ENCODE data around the gene CENPA.
"Not testable (repeated sequence)": the region's sequence is repeated elsewhere in the genome, so short reads cannot be mapped to it uniquely, and the experiment has no call there.

Gene CENPA

DNA sequence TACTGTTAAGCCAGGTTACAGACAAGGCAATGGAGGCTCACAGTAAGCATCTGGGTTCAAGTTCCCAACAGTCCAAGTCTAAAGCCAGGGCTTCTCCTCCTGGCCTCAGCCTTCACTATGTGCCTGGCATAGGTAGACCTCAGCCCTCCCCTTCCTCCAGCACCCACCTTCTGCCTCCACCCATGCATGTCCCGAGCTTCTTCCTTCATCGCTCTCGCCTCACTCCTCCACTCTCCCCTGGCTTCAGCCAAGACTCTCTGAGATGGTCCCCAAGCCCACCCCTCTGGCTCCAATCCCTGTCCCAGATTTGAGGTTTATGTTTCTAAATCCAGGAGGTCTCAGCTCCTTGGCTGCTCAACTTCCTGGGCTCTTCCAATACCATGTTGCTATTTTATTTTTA lies 26.9 kb downstream of the CENPA start:
- in situ Hi-C loops (cut with HindIII; ENCODE audit: low pct_ligation_motif_present, low pct_unique_long_range_greater_than_20kb, low sequenced_read_pairs), result no loop called here
- no peak for DNase-seq

DNA sequence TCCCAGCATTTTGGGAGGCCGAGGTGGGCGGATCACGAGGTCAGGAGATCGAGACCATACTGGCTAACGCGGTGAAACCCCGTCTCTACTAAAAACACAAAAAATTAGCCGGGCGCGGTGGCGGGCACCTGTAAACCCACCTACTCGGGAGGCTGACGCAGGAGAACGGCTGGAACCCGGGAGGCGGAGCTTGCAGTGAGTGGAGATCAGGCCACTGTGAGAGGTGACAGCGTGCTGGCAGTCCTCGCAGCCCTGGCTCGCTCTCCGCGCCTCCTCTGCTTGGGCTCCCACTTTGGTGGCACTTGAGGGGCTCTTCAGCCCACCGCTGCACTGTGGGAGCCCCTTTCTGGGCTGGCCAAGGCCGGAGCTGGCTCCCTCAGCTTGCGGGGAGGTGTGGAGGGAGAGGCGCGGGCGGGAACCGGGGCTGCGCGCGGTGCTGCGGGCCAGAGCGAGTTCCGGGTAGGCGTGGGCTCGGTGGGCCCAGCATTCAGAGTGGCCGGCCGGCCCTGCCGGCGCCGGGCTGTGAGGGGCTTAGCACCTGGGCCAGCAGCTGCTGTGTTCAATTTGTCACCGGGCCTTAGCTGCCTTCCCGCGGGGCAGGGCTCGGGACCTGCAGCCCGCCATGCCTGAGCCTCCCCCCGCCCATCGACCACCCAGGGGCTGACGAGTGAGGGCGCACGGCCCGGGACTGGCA lies 28.4 kb downstream of the CENPA start:
- in situ Hi-C loops (cut with HindIII; ENCODE audit: low pct_ligation_motif_present, low pct_unique_long_range_greater_than_20kb, low sequenced_read_pairs); DNase-seq: not testable (repeated sequence)

DNA sequence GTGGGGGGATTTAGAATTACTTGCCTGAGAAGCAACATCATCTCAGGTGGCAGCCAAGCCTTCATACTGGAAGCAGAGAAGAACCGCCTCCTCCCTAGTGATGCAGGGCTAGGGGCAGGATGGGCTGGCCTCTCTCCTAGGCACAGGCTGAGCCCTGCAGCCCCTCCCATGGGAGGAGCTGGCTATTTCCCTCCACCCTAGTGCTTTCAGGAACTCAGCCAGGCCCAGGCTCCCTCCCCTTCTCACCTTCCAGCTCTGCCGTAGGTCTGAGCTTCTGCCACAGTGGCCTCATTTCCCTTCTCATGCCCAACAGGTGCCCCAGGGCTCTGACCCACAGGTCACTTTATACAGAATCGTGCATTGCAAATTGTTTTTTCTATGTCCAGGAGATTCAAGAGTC lies 31.0 kb downstream of the CENPA start:
- peak; percentile 14 for DNase-seq
- in situ Hi-C loops (cut with HindIII; ENCODE audit: low pct_ligation_motif_present, low pct_unique_long_range_greater_than_20kb, low sequenced_read_pairs), result no loop called here

DNA sequence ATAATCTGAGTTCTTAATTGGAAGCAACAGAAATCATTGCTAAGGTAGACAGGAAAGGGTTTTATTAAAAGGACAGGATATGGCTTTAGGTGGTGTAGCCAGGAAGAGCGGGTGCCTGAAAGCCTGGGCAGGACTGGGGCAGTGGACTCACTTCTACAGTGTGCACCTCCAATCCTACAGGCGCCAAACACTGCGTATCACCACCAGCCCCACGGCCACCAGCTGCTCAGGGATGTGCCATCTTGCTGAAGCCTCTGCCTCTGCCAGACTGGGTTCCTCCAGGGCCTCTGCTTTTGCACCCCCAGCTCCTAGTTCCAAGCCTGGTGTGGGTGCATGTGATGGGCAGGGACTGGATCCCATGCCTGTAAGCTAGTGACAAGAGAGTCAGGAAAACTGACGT lies 32.4 kb downstream of the CENPA start:
- in situ Hi-C loops (cut with HindIII; ENCODE audit: low pct_ligation_motif_present, low pct_unique_long_range_greater_than_20kb, low sequenced_read_pairs), result no loop called here
- DNase-seq, result no peak

DNA sequence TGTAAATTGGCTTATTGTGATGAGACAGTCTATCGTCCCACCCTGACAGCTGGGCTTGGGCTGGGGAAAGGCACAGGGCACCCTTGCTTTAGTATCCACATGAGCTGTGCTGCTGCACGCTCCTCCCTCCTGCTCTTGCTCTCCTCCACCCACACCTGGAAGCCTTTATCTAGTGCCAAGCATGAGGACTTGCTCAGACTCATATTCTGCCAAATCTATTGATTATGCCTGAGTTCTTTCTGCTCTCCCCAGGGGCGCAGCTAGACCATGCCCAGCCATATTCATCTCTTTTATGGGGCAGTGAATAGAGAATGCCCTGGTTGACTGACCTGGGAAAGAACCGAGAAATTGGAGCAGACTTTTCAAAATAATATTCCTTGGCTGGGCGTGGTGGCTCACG lies 33.1 kb downstream of the CENPA start:
- in situ Hi-C loops (cut with HindIII; ENCODE audit: low pct_ligation_motif_present, low pct_unique_long_range_greater_than_20kb, low sequenced_read_pairs), result no loop called here
- DNase-seq, result no peak

DNA sequence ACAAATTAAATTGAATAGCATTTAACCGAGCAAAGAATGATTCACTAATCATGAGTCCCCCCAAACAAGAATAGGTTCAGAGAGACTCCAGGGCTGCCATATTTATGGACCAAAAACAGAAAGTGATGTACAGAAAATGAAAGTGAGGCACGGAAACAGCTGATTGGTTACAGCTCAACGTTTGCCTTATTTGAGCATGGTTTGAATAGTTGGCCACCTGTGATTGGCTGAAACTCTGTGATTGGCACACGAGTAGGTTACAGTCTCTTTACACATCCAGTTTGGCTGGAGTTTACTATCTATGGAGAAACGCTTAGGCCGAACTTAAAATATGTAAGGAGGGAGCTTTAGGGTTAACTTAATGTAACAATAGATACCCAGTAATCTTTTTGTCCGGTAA lies 35.1 kb downstream of the CENPA start:
- in situ Hi-C loops (cut with HindIII; ENCODE audit: low pct_ligation_motif_present, low pct_unique_long_range_greater_than_20kb, low sequenced_read_pairs), result no loop called here
- no peak for DNase-seq

DNA sequence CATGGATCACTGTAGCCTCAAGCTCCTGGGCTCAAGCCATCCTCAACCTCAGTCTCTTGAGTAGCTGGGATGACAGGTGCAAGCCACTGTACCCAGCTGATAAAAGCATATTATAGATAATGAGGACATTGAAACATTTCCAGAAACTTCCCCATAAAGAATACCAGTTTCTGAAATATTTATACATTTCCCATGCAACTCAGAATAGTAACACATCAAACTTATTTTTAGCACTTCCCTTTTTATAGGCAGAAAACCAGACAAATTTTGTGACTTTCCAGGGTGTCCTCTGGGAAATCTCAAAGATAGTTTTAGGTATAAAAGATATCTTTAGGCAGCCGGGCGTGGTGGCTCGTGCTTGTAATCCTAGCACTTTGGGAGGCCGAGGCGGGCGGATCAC lies 37.0 kb downstream of the CENPA start:
- in situ Hi-C loops (cut with HindIII; ENCODE audit: low pct_ligation_motif_present, low pct_unique_long_range_greater_than_20kb, low sequenced_read_pairs), result no loop called here
- DNase-seq, result no peak

DNA sequence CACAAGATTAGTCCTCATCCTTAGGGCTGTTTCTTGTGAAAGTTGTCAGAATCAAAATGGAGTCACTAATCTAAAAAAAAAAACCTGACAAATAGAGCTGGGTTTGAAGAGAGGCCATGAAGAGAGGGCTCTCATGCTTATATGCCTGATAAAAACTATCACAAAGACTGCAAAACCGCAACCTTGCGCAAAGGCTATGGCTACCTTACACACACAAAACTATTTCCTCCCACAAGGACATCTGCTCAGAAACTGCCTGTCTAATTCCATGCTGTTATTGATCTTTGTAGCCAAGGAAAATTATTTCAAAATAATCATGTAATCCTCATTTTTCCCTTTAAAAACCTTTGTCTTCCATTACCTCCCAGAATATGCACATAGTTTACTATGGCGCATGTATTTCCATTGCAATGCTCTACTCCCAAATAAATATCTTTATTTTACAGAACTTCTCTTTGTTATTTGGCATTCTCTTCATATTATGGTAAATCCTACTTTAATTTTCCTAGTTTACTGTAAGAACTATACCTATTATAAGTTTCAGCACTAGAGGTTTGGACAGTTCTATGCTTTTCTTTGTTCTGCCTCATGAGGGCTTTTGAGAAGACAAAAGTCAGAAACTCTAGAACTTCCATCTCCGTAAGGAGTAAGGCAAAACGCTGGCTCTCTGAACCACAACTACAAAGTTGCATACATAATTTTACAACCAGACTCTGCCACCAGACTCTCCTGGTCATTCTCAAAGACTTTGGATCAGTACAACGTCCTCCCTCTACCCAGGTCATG lies 52.5 kb downstream of the CENPA start:
- in situ Hi-C loops (cut with HindIII; ENCODE audit: low pct_ligation_motif_present, low pct_unique_long_range_greater_than_20kb, low sequenced_read_pairs), result no loop called here
- peak; percentile 67 for DNase-seq

DNA sequence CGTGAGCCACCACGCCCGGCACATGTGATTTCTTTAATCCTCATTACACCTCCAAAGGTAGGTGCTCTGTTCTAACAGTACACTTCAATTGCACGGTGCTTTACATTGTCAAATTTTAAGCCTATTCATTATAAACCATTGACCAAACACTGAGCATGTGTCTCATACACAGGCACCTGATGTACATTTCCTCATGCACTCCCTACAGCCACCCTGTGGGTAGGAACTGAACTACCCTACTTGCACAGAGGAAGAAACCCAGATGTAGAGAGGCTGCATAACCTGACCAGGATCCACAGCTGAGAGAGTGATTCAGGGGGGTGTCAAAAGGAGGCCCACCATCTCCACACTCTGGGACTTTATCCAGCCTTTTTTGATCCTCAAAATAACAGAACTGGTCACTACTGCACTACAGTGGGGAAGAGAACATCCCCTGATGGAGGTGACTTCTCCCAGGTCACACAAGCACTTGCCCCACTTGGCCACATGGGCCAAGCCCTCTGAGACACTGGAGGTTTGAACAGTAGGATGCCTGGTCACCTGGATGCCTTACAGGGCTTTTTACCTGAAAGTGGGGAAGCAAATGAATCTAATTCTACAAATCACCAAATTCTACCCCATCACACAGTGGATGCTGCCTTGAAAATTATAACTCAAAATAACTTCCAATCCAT lies 55.2 kb downstream of the CENPA start:
- peak; percentile 25 for DNase-seq
- in situ Hi-C loops (cut with HindIII; ENCODE audit: low pct_ligation_motif_present, low pct_unique_long_range_greater_than_20kb, low sequenced_read_pairs), result no loop called here

DNA sequence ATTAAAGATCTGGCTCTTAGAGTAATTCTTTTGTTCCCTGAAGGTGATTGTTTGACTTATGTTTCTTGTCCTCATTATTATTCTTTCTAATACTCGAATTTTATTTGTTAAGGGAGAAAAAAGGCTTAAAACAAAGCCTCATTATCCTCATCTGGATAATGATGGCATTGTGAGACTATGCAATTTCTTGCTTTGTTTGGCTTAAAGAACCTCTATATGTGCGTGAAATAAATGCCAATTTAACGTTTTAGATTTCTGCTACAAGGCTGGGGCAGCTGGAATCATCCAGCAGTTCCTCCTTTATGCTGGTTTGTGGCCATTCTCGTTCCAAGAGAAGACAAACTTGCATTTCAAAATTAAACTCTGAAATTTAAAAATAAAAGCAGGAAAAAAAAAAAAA lies 57.2 kb downstream of the CENPA start:
- no peak for DNase-seq
- in situ Hi-C loops (cut with HindIII; ENCODE audit: low pct_ligation_motif_present, low pct_unique_long_range_greater_than_20kb, low sequenced_read_pairs), result no loop called here
